Mononuclear cell (primary cell): ENCODE data around the gene FCF1. TPM values are rescaled to one million over a fixed set of nuclear protein-coding genes. Genes with fewer than 3 reads are reported as not detected.
A peak's percentile ranks its signal among the peaks of the same experiment; 100 is the strongest.
"Not testable (repeated sequence)": the region's sequence is repeated elsewhere in the genome, so short reads cannot be mapped to it uniquely, and the experiment has no call there.

Experiments
- H3K27me3 ChIP-seq: 2 replicates; pipeline ENCODE4 v1.6.0; 2011; ENCODE audit warnings: low read length, control low read depth; ENCODE audit not compliant: insufficient read depth
- H3K4me1 ChIP-seq: 2 replicates; pipeline ENCODE4 v1.5.1; 2011; ENCODE audit warnings: mild to moderate bottlenecking, low read length, control low read depth; ENCODE audit not compliant: insufficient read depth
- H3K4me3 ChIP-seq: 2 replicates; pipeline ENCODE4 v1.5.1; 2011; ENCODE audit warnings: mild to moderate bottlenecking, low read length, moderate library complexity
- H3K9me3 ChIP-seq: 2 replicates; pipeline ENCODE4 v1.5.1; 2011; ENCODE audit warnings: low read depth, mild to moderate bottlenecking, control low read depth, low read length
- total RNA-seq: library from RNA; depleted of rRNA; stranded (reverse); fragments of >200 nt; gene quantifications from one replicate; pipeline ENCODE4 v1.2.3, GENCODE V29; 2012

FCF1 gene
- total RNA-seq, 1 donor = 25.8 TPM

GRCh38 chr14:74723134-74723533 is 10.2 kb downstream of the FCF1 start:
- Histone ChIP-seq H3K9me3 (no peaks in the 10 kb centered on the region), H3K4me1 (no peaks in the 10 kb centered on the region), H3K27me3 (no peaks in the 10 kb centered on the region), H3K4me3 (no peak overlapping the region)

GRCh38 chr14:74732387-74732786 is 19.4 kb downstream of the FCF1 start:
- Histone ChIP-seq H3K4me1 (no peaks in the 10 kb centered on the region), H3K4me3 (no peak overlapping the region), H3K27me3 (no peaks in the 10 kb centered on the region), H3K9me3 (no peaks in the 10 kb centered on the region)

GRCh38 chr14:74733221-74733620 is 20.3 kb downstream of the FCF1 start:
- H3K4me3 ChIP-seq = no peak overlapping the region
- no peaks in the 10 kb centered on the region for H3K9me3 ChIP-seq
- H3K4me1 ChIP-seq = no peaks in the 10 kb centered on the region
- no peaks in the 10 kb centered on the region for H3K27me3 ChIP-seq

- no peak overlapping the region for H3K4me3 ChIP-seq
- no peaks in the 10 kb centered on the region for H3K4me1 ChIP-seq
- no peaks in the 10 kb centered on the region for H3K9me3 ChIP-seq
- no peaks in the 10 kb centered on the region for H3K27me3 ChIP-seq
Observed at GRCh38 chr14:74735125-74735524, 22.2 kb downstream of the FCF1 start.

- no peaks in the 10 kb centered on the region for H3K9me3 ChIP-seq
- H3K4me3 ChIP-seq = no peak overlapping the region
- H3K4me1 ChIP-seq = no peaks in the 10 kb centered on the region
- H3K27me3 ChIP-seq = no peaks in the 10 kb centered on the region
Observed at GRCh38 chr14:74737753-74738325, 24.9 kb downstream of the FCF1 start.

- H3K4me3 ChIP-seq = no peak overlapping the region
- H3K4me1 ChIP-seq = no peaks in the 10 kb centered on the region
- H3K9me3 ChIP-seq = no peaks in the 10 kb centered on the region
- no peaks in the 10 kb centered on the region for H3K27me3 ChIP-seq
Observed at GRCh38 chr14:74739293-74740030, 26.5 kb downstream of the FCF1 start.

GRCh38 chr14:74747237-74747636 is 34.3 kb downstream of the FCF1 start:
- Histone ChIP-seq H3K4me1 (no peaks in the 10 kb centered on the region), H3K4me3 (no peak overlapping the region), H3K9me3 (no peaks in the 10 kb centered on the region), H3K27me3 (no peaks in the 10 kb centered on the region)

- Histone ChIP-seq H3K27me3 (no peaks in the 10 kb centered on the region), H3K4me3 (no peak overlapping the region), H3K9me3 (no peaks in the 10 kb centered on the region), H3K4me1 (no peaks in the 10 kb centered on the region)
Observed at GRCh38 chr14:74754157-74754556, 41.2 kb downstream of the FCF1 start.

- Histone ChIP-seq H3K4me3 (no peak overlapping the region), H3K9me3 (no peaks in the 10 kb centered on the region), H3K27me3 (no peaks in the 10 kb centered on the region), H3K4me1 (no peaks in the 10 kb centered on the region)
Observed at GRCh38 chr14:74754899-74755298, 42.0 kb downstream of the FCF1 start.

GRCh38 chr14:74756326-74756725 is 43.4 kb downstream of the FCF1 start:
- H3K4me3 ChIP-seq = no peak overlapping the region
- no peaks in the 10 kb centered on the region for H3K4me1 ChIP-seq
- no peaks in the 10 kb centered on the region for H3K27me3 ChIP-seq

GRCh38 chr14:74758505-74758904 is 45.6 kb downstream of the FCF1 start:
- H3K9me3 ChIP-seq = not testable (repeated sequence)

More at GRCh38 chr14:74756326-74756725, 43.4 kb downstream of the FCF1 start:
- H3K9me3 ChIP-seq = no peaks in the 10 kb centered on the region

GRCh38 chr14:74762917-74763802 is 50.2 kb downstream of the FCF1 start, which contains the start of gene YLPM1:
Gene YLPM1 (plus strand): TSS chr14:74763316. CDS start chr14:74763490, 174 bp downstream.
- peaks cover 48% of the 10 kb centered on the region for H3K4me1 ChIP-seq

More at GRCh38 chr14:74758505-74758904, 45.6 kb downstream of the FCF1 start:
- H3K4me3 ChIP-seq, H3K4me1 ChIP-seq, H3K27me3 ChIP-seq: not testable (repeated sequence)

GRCh38 chr14:74763803-74764531 is 51.0 kb downstream of the FCF1 start:
- Histone ChIP-seq H3K9me3 (no peaks in the 10 kb centered on the region), H3K4me3 (peak overlapping the region; percentile 88), H3K27me3 (no peaks in the 10 kb centered on the region), H3K4me1 (peaks cover 53% of the 10 kb centered on the region)

More at GRCh38 chr14:74762917-74763802, 50.2 kb downstream of the FCF1 start, which contains the start of gene YLPM1:
- H3K27me3 ChIP-seq = no peaks in the 10 kb centered on the region
- peak within 1 kb of the TSS; percentile 88 for H3K4me3 ChIP-seq
- H3K9me3 ChIP-seq = no peaks in the 10 kb centered on the region

- H3K4me1 ChIP-seq = peaks cover 53% of the 10 kb centered on the region
- H3K27me3 ChIP-seq = no peaks in the 10 kb centered on the region
- H3K9me3 ChIP-seq = no peaks in the 10 kb centered on the region
- H3K4me3 ChIP-seq = no peak overlapping the region
Observed at GRCh38 chr14:74765721-74766120, 52.8 kb downstream of the FCF1 start.
